DOHH2 (cell line): Measurements from ENCODE around the gene STIM2.

ENCODE experiments used
- H3F3A ChIP-seq: fragments of 200-600 bp; sonication (generic), shearing (Covaris generic); 2 replicates; pipeline ENCODE4 v1.6.0; 2016; ENCODE audit warnings: antibody characterized with exemption, mild to moderate bottlenecking; ENCODE audit not compliant: control insufficient read depth, insufficient read depth
- H3K27ac ChIP-seq: fragments of 200-600 bp; sonication (generic); 2 replicates; pipeline ENCODE4 v1.5.1; 2014; ENCODE audit warnings: low read depth, mild to moderate bottlenecking, low read length, moderate library complexity
- H3K27me3 ChIP-seq: fragments of 200-600 bp; sonication (generic); 2 replicates; pipeline ENCODE4 v1.6.1; 2014; ENCODE audit warnings: mild to moderate bottlenecking, low read length, mixed read lengths; ENCODE audit not compliant: control insufficient read depth
- H3K36me3 ChIP-seq: fragments of 200-600 bp; sonication (generic); 2 replicates; pipeline ENCODE4 v1.6.1; 2014; ENCODE audit warnings: mild to moderate bottlenecking, low read length, moderate library complexity, mixed read lengths; ENCODE audit not compliant: control insufficient read depth
- H3K4me1 ChIP-seq: fragments of 200-600 bp; sonication (generic); 2 replicates; pipeline ENCODE4 v1.6.1; 2014; ENCODE audit warnings: mild to moderate bottlenecking, low read length, mixed read lengths; ENCODE audit not compliant: control insufficient read depth
- H3K4me2 ChIP-seq: fragments of 200-600 bp; sonication (generic); 2 replicates; pipeline ENCODE4 v1.6.0; 2014; ENCODE audit warnings: mild to moderate bottlenecking, low read length, moderate library complexity
- H3K4me3 ChIP-seq: fragments of 200-600 bp; sonication (generic); 2 replicates; pipeline ENCODE4 v1.5.1; 2014; ENCODE audit warnings: mild to moderate bottlenecking, low read length, mixed read lengths
- H3K79me2 ChIP-seq: fragments of 200-600 bp; sonication (generic); 2 replicates; pipeline ENCODE4 v1.6.1; 2014; ENCODE audit warnings: mild to moderate bottlenecking, low read length, mixed read lengths; ENCODE audit not compliant: control insufficient read depth
- H3K9me2 ChIP-seq: fragments of 200-600 bp; sonication (generic); replicated peaks from 2 replicates; pipeline ENCODE4 v1.6.1; 2014; ENCODE audit warnings: mild to moderate bottlenecking, low read length, mixed read lengths; ENCODE audit not compliant: control insufficient read depth
- H3K9me3 ChIP-seq: fragments of 200-600 bp; sonication (generic); 2 replicates; pipeline ENCODE4 v1.6.1; 2014; ENCODE audit warnings: antibody characterized with exemption, low read length, mixed read lengths; ENCODE audit not compliant: control insufficient read depth, insufficient read depth
- H4K20me1 ChIP-seq: fragments of 200-600 bp; sonication (generic); 2 replicates; pipeline ENCODE4 v1.6.0; 2014; ENCODE audit warnings: low read depth, mild to moderate bottlenecking, antibody characterized with exemption, low read length, moderate library complexity; ENCODE audit not compliant: control insufficient read depth, insufficient read depth
- EZH2phosphoT487 ChIP-seq: fragments of 200-600 bp; sonication (generic); IDR thresholded peaks from 2 replicates; pipeline ENCODE4 v1.6.1; 2017; ENCODE audit warnings: borderline replicate concordance, mild to moderate bottlenecking, antibody characterized with exemption, low read length, moderate library complexity, mixed read lengths
- TF ChIP-seq, protein P1 (sequence below): fragments of 200-600 bp; sonication (generic); IDR thresholded peaks from one replicate; pipeline ENCODE4 v1.5.1; 2014; ENCODE audit warnings: antibody characterized with exemption, mild to moderate bottlenecking, low read depth, low read length; ENCODE audit not compliant: poor library complexity, severe bottlenecking

STIM2 gene

DNA sequence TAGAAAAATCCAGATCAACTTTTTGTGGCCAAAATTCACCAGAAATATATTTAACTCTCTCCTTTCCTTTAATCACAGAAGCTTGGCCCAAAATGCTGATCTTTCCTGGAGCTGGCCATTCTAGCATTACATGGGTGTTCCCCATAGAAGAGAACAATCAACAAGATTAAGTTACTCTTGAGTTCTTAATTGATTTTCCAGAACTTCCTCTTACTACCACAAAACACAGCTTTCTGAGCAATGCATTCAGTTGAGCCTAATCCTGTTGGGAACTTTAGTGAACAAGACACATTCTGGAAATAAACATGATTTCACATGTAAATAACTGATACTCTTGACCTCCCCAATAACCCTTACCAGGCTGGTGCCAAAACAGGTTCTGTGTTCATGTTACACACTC lies 45.4 kb upstream of the STIM2 start:
- Histone ChIP-seq H3K27me3 (peaks cover 7% of the 10 kb centered on the region; the same call in 1 of the 2 replicates), H3F3A (no peaks in the 10 kb centered on the region), H3K79me2 (no peaks in the 10 kb centered on the region), H3K4me2 (no peak overlapping the region), H3K36me3 (no peaks in the 10 kb centered on the region), H3K9me3 (no peaks in the 10 kb centered on the region), H3K4me3 (no peak overlapping the region), H4K20me1 (no peaks in the 10 kb centered on the region), H3K9me2 (no peaks in the 10 kb centered on the region), H3K27ac (no peak overlapping the region), H3K4me1 (peaks cover 27% of the 10 kb centered on the region)
- TF ChIP-seq EZH2phosphoT487: no peak
- TF ChIP-seq, protein P1, sequence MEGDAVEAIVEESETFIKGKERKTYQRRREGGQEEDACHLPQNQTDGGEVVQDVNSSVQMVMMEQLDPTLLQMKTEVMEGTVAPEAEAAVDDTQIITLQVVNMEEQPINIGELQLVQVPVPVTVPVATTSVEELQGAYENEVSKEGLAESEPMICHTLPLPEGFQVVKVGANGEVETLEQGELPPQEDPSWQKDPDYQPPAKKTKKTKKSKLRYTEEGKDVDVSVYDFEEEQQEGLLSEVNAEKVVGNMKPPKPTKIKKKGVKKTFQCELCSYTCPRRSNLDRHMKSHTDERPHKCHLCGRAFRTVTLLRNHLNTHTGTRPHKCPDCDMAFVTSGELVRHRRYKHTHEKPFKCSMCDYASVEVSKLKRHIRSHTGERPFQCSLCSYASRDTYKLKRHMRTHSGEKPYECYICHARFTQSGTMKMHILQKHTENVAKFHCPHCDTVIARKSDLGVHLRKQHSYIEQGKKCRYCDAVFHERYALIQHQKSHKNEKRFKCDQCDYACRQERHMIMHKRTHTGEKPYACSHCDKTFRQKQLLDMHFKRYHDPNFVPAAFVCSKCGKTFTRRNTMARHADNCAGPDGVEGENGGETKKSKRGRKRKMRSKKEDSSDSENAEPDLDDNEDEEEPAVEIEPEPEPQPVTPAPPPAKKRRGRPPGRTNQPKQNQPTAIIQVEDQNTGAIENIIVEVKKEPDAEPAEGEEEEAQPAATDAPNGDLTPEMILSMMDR: no peak

DNA sequence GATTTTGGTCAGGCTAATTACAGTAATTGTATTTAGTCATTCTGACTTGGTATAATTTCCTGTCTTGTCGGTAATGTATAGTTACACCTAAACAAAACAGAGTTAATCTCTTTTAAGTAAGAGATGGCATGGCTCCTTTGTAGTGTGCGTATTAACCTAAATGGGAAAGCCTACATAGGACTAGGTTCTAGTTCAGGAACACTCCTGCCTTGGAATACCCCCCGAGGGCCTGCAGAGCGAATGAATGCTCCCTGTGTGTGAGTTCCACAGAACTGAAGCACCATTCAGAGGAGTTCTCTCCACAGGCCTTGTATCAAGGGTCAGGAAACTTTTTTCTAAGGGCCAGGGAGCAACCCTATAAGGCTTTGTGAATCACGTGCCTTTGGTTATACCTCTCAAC lies 44.9 kb upstream of the STIM2 start:
- Histone ChIP-seq H4K20me1 (no peaks in the 10 kb centered on the region), H3F3A (no peaks in the 10 kb centered on the region), H3K4me2 (no peak overlapping the region), H3K79me2 (no peaks in the 10 kb centered on the region), H3K27me3 (peaks cover 7% of the 10 kb centered on the region; the same call in 1 of the 2 replicates), H3K36me3 (no peaks in the 10 kb centered on the region), H3K4me3 (no peak overlapping the region), H3K9me3 (no peaks in the 10 kb centered on the region), H3K27ac (no peak overlapping the region), H3K4me1 (peaks cover 27% of the 10 kb centered on the region), H3K9me2 (no peaks in the 10 kb centered on the region)
- TF ChIP-seq EZH2phosphoT487: no peak
- TF ChIP-seq, protein P1: no peak

DNA sequence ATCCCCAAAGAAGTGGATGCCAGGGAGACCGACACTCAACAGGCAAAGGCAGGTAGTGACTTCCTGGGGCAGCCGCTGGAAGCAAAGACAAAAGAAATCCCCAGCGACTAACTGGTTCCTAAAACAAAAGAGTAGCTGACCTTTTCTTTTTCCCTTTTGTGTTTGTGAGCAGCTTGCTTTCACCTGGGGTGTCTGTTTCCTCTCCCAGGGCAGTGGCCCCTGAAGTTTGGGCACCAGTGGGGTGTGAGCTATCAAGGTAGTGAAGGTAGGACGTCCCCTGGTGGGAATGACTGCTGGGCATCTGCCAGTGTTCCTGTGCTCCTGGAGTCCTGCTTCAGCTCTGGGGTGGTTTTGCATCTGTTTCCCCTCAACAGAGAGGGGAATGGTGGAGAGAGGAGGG lies 41.6 kb upstream of the STIM2 start:
- Histone ChIP-seq H3F3A (no peaks in the 10 kb centered on the region), H3K9me2 (no peaks in the 10 kb centered on the region), H3K79me2 (no peaks in the 10 kb centered on the region), H3K27ac (no peak overlapping the region), H3K36me3 (peaks cover 8% of the 10 kb centered on the region; the same call in 1 of the 2 replicates), H3K4me3 (no peak overlapping the region), H3K9me3 (peaks cover 11% of the 10 kb centered on the region), H3K27me3 (peaks cover 19% of the 10 kb centered on the region; the same call in 1 of the 2 replicates), H4K20me1 (no peaks in the 10 kb centered on the region), H3K4me2 (0 out of 2 replicates have a peak overlapping the region, but pooled peaks have one; percentile 9), H3K4me1 (peaks cover 49% of the 10 kb centered on the region)
- TF ChIP-seq, protein P1: no peak
- no peak for TF ChIP-seq EZH2phosphoT487
